Measurements from ENCODE around the gene KRT6B.
"Not testable (repeated sequence)": the region's sequence is repeated elsewhere in the genome, so short reads cannot be mapped to it uniquely, and the experiment has no call there.

KRT6B gene

DNA sequence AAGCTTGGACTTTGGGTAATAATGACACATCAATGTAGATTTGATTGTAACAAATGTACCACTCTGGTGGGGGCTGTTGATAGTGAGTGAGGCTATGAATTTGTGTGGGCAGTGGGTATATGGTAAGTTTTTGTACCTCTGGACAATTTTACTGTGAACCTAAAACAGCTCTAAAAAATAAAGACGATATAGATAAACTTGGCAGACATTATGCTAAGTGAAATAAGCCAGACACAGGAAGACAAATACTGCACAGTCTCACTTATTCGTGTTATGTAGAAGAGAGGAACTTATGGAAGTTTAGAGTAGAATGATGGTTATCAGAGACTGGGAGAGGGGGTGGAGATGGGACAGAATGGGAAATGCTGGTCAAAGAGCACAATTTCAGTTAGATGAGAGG is 13.0 kb upstream of the KRT6B start:
- no peak for DNase-seq

DNA sequence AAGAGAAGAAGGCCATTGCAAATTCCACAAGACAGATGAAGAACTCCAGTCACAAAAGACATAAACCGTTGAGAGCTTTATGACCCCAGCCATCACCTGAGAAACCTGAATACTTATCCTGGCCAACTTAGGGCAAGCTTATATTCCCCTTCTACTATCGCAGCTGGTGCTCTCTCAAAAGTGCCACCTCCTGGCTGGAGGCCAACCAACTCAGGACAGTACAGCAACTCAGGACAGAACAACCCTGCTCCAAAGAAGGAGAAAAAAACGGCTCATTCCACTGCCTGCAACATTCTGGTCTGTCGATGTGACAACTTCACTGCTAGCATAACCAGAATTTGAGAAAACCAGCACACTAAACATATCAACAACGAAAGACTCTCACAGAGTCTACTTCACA is 9.7 kb upstream of the KRT6B start:
- no peak for DNase-seq

DNA sequence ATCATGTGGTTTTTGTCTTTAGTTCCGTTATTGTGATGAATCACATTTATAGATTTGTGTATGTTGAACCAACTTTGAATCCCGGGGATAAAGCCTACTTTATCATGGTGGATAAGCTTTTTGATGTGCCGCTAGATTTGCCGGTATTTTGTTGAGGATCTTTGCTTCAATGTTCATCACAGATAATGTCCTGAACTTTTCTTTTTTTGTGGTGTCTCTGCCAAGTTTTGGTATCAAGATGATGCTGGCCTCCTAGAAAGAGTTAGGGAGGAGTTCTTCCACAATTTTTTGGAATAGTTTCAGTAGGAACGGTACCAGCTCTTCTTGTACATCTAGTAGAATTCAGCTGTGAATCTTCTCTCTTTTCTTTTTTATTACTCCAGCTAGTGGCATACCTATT is 6.9 kb upstream of the KRT6B start:
- no peak for DNase-seq

DNA sequence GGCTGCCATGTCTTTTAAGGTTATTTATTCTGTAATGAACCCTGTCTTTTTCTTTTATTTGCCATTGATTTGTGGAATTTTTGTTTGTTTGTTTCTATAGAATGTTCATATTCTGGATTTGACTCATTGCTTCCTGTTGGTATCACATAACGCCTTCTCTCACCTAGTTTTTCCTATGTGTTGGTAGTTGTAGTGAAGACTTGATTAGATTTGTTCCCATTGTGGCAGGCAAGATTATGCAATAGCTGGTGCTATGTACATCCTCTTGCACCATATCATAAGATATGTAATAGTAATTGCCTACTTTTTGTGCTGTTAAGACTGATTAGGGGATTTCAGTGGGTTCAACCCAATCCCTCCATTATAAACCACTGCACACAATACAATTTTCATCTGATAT is 3.9 kb upstream of the KRT6B start:
- DNase-seq, result no peak

DNA sequence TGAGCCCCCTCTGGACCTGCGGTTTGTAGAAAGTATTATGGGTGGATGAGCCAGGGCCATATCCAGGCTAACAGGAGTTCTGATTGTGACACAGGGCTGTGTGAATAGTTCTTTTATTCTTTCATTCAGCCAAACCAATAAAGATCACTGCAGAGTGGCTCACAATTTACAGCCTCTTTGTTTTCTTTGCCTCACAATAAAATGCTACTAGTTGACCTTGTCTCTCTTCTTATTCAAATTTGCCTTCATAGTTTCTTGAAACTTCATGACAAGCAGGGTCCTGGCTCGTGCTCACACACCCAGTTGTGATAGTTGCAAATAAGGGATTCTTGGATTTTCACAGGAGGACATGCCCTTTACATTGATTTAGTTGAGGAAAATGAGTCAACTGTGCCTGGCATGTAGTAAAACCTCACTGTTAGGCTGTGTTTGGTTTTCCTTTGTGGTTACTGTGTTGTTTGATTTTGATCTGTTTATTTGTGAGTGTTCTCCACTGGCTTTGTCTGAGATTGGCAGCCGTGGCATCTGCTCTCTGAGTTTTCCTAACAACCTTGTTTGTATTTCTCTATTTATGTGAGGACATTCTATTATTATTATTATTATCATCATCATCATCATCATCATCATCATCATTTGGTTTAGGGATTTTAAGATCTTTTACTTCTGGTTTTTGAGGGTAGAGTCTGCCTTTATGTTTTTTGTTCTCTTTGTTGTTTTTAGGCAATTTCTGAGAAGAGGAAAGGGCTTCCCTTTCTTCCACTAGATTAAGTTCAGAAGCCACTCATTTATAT is 2.7 kb upstream of the KRT6B start:
- DNase-seq, result no peak

DNA sequence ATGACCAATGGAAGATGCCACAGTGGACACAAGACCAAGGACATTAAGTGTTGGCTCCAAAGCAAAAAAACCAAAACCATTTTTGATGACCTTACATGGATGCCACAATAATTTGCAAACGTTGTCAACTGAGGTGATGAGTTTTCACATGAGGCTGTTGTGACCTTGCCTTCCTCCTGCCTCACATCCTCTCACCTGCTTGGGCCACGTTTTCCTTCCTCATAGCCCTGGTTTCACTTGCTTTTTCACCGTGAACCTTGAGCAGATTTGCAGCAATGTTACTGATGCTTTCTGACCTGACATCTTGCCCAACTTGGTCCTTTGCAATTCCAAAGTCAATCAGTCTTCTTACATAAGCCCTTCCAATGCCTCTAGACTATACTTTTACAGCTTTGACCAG is 3.7 kb downstream of the KRT6B start:
- DNase-seq, result no peak

DNA sequence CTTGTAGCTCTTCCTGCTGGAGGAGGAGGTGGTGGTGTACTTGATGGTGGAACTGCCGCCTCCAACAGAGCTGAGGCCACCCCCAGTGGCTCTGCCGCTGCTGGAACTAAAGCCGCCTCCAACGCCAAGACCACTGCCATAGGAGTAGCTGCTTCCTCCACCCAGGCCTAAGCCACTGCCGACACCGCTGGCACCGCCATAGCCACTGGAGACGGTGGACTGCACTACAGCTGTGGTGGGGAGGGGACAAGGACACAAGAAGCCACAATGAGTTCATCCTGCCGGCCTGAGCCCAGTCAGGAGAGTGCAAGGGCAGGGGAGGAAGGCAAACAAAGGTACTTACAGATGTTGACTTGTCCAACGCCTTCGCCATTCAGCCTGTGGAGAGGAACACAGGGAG is 4.8 kb downstream of the KRT6B start:
- DNase-seq, result not testable (repeated sequence)

DNA sequence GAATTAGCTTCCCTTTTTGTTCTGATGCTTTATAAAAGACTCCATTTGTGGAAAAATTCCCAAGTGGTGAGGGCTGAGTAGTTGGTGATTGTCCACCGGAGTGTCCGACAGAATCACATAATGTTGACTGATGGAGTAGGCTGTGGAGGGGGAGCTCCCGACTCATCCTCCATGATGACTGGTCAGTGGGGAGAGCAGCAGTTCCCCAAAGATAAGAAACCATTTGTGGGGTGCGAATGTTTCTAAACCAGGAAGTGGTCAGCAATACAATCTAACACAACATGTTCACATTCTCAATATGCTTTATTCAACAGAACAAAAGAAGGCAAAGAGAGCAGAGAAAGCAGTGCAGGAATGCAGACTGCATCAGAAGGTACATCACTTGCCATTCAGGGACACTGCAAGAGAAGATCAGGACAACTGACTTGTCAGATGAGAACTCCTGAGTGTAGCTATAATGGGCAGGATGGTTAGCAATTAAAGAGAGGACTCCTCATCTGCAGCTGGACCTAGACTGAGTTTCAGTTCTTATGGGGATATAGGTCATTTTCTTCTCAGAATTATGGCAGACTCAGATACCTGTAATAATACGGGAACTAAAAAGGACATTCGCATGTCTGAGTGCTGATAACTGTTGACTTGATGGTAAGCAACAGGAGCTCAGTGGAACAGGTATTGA is 5.4 kb downstream of the KRT6B start:
- no peak for DNase-seq

DNA sequence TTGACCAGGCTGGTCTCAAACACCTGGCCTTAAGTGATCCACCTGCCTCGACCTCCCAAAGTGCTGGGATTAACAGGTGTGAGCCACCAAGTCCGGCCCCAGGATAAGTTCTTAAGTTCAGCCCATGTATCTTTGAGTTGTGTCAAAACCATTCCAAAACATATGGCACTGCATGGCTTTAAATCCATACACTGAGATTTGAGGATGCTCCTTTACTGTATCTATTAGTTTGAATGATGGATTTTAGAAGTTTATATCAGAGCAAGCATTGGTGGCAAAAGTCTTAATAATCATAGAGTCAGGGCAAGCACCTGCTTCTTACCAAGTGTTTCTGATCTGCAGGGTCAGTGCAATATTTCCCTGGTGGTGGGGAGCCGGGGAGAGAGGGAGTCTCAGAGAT is 6.1 kb downstream of the KRT6B start:
- no peak for DNase-seq

DNA sequence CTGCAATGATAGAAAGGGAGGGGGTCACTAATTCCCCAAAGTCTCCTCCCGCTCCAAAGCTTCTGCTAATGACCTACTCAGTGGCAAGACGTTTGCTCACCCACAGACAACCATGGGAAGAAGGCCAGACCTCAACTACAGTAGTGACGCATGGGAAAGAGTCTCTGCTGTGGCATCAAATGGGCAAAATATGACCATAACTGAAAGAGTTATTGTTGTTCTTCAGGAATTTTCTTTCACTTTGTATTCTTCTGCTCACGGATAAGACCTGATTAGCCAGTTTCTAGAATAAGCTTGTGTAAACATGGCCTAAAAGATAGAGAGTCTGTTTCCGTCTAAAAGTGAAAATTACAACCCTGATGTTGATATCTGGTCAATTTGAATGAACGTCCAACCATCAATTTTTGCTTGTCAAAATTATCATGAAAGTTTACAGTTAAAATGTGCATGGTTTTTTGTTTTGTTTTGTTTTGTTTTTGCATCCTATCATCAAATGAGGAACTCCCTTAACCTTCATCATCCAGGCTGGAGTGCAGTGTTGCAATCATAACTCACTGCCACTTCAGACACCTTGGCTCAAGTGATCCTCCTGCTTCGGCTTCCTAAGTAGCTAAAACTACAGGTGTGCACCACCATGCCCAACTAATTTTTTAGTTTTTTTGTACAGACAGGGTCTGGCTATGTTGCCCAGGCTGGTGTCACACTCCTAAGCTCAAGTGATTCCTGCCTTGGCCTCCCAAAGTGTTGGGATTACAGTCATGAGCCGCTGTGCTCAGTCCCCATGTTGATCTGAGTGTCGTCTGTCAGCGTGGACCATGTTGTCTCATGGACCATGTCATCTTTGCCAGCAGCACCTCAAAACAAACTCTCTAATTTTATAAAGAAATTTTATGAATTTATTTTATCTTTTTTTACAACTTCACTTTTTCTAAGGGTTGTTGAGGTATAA is 7.0 kb downstream of the KRT6B start:
- DNase-seq, result no peak

DNA sequence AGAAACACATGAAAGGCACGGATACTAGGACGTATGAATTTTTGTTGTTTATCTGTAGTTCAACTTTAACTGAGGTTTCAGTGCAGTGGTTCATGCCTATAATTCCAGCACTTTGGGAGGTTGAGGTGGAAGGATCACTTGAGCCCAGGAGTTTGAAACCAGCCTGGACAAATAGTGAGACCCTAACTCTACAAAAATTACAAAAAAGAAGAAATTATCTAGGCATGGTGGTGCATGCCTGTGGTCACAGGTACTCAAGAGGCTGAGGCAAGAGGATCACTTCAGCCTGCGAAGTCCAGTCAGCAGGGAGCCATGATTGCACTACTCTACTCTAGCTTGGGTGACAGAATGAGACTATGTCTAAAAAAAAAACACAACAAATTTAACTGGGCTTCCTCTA is 8.0 kb downstream of the KRT6B start:
- no peak for DNase-seq

DNA sequence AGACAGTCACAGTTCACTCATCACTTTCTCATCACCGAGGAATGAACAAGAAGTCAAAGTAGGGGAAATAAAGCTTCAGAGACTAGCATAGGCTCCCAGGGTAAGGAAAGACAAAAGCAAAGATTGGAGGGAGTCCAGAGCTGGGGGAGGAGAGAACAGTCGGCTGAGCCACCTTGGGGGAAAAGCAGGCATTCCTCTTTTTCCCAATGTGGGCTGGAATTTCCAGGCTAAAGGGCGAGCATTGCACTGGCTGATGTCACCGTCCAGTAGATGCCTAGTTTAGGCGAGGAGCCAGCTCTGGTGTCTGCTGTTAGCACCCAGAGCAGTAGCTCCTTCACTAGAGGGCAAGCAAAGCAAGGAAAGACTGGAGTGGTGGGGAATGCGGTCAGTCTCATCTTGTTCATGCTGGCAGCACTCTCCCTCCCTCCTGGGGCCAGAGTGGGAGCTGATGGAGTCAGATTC is 9.3 kb downstream of the KRT6B start:
- no peak for DNase-seq

DNA sequence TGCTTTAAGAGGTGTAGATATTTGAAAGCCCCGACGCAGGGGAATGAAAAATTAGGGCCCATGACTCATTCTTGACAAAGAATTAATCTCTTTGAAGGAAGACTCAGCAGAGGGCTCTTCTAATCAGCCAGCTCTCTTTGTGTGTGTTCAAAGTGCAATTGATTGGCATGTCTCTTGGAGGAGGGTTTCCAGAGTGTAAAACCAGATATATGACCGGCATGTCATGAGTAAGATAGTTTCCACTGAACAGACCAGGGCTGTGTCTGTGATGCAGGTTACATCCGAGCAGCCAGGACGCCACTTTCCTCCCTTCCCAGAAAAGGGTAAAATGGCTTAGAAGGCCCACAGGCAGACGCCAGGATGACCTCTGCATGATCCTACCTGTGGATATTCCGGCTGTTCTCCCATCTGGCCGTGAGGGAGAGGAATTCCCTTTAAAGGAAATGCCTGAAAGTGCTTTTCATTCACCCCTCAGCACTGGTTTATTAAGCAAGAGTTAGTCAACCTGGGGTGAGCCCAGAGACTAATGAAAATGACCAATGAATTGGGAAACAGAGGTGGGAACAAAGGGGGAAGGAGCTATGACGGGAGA is 10.5 kb downstream of the KRT6B start:
- DNase-seq, result no peak

DNA sequence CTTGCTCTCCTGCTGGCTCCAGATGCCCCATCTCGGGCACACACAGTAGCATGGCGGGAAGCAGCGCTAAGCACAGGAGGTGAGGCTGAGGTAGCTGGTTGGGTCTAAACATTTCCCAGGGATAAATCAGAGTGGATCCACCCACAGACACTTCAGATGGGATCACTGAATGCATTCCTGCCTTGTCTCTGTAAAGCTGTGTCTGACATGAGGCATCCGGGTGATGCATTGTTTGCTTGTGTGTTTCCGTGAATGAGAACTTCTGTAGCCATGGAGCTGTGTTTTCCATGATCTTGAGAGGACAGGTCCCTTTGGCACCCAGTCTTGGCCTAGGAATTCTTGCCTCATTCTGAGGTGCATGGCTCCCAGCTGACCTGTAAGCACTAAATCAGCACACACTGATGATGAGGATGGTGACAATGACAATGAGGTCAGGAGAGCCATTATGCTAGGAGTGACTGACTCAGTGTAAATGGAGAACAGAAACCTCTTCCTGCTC is 11.1 kb downstream of the KRT6B start:
- no peak for DNase-seq

DNA sequence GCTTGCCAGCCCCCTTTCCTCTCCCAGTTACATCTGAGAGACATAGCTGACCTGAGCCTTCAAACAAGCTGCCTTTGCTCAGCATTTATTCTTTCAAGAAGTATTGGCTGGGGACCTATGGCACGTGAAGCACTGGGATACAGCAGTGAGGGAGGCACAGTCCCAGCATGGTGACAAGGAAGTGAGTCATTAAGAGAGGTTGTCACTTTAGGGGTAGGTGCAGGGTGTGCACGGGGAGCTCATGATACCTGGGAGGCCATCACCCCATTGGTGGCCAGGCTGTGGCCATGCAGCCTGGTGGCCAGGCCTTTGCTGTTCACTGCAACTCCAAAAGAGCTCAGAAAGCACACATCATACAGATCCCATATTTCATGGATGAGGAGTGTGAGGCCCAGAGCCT is 12.1 kb downstream of the KRT6B start:
- DNase-seq, result no peak

DNA sequence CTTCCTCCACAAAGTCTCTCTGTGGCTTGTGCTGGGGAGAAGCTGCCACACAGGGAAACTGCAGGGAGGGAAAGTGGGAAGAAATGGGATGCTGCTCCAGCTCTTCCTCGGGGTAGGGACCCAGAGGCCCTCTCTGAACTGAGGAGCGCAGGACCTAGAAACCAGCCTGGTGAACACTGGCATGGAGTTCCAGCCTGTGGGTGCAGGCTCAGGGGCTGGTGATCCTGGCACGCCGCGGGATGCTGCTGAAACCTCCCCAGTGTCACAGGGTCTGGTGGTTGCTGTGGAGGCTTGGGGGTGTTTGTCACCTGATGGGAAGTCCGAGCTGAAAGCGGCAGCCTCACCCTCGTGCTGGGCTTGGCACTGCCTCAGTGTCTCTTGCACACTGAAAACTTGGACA is 12.5 kb downstream of the KRT6B start:
- no peak for DNase-seq

DNA sequence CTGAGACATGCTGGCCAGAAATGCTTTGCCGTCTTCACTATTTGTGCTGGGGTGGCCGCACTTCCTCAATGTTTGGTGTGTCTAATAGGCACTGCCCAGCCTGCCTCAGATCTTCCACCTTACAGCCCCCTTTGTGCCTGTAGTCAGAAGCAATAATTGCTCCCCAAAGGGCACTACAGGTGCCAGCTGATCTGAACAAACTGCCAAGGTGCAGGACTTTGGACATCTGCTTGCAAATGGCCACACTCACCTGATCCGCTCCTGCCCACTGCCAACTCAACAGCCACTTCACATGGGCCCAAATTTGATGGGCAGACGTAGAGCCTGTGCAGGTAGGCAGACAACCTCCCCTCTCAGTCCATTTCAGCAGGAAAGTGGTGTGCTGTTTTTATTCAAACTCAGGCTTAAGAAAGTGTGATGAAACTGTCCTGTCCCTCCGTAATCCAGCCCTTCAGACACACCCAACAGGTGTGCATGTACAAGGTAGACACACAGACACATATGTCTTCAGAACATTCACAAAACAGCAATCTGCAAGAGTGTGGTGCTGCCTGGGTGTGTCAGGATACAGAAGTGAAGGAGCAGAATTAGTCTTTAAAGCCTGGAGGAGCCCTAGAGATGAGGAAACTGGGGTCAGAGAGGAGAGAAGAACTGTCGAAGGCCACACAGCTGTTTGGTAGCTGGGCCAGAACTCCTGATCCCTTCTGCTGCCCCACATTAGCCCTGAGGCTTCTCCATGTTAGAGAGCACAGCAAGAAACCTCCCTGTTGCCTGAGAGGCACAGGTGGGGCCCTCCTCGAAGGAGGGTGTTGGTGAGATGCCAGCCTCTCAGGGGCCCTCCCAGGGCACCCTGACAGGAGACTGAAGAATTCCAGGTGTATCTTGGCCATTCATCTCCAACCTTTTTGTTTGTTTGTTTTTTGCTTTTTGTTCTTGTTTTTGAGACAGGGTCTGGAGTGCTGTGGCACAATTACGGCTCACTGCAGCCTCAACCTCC is 13.3 kb downstream of the KRT6B start:
- DNase-seq, result no peak

DNA sequence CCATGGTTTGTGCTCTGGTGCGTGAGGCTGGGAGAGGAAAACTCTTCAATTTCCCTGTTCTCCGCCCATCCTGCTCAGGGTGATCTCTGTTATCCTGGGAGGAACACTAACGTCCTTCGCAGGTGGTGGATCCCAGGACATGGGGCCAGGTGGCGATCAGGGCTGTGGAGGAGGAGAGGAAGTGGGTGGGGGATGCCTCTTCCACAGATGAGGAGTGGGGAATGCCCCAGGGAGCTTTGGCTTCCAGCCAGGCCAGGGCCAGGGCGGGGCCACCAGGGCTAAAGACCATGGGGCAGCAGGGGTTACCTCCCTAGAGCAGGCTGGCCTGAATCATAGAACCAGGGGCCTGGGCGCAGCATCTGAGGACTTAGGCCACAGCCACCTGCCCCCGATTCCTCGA is 14.4 kb downstream of the KRT6B start:
- no peak for DNase-seq

DNA sequence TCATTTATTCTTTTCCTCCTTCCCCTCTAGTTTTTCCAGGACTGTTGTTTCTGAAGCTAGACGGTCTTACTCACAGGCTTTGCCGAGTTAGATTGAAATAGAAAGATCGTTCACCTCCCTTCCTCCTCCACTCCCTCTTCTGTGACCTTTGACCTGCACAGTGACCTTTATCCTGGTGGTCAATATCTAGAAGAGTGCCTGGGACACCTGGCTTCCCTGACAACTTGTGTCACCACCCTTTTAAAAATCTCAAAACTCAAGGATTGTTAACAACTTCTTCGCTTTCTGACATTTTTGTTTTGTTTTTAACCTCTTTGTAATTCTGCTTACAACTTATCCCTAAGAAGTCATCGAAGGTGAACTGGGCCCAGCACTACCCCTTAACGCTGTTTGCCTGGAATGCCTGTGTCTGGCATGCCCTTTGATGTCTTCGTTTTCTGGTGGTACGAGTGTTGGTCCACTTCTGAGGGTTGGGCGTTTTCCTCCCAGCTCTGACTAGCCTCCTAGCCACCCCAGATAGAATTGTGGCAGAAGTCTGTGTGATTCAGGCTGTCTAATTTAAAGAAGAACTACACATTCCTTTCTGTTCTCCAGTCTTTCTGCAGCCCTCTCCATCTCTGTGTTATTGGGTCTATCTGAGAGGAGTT is 15.0 kb downstream of the KRT6B start:
- DNase-seq, result no peak

DNA sequence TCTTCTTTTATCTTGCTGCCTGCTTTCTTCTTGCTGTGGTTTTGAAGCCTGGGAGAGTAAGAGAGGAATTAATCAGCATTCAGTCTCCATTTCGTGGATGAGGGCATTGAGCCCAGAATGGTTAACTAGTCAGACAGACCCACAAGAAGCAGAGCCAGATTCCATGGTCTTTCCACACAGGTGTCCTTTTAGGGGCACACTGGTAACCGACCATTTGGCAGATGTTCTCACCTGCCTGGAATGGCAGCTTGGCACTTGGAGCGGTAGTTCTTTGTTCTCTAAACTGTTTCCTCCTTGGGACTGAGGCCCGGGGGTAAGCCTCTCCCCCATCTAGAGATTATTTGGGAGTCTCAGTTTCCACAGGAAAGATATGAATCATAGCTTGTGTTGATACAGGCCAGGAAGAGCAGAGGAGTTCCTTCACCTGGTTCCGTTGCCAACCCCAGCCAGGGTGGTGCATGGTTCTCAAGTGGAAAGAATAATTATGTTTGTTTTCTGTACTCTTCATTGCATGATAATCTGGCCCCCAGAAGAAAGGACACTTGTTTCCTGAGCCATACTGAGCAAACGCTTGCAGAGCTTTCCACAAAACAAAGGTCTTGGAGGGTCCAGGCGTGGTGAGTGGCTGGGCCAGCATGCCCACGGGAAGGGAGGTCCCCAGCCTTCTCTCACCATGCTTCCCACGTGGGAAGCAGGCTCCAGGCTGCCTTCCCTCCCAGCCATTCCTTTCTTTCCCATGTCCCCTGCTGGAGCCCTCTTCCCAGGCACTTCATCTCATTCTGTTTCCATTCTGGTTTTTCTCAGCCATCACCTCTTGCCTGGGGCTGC is 15.7 kb downstream of the KRT6B start:
- no peak for DNase-seq
